HG03565 (cell line): Measurements from ENCODE around the gene KNOP1.
"Not testable (repeated sequence)": the region's sequence is repeated elsewhere in the genome, so short reads cannot be mapped to it uniquely, and the experiment has no call there.

Experiments
- ATAC-seq: cut with Tn5 transposase; IDR thresholded peaks from one replicate; pipeline ENCODE4 v1.9.1; 2021; ENCODE audit warnings: mild to moderate bottlenecking, moderate library complexity; ENCODE audit not compliant: unreplicated experiment

KNOP1 gene

GRCh38 chr16:19688396-19689024 is 29.5 kb downstream of the KNOP1 start:
- ATAC-seq, result no peak

- no peak for ATAC-seq
These were observed 30.7 kb downstream of the KNOP1 start for GRCh38 chr16:19687279-19687678.

GRCh38 chr16:19685176-19685575 is 32.9 kb downstream of the KNOP1 start:
- ATAC-seq, result no peak

- ATAC-seq, result no peak
These were observed 34.4 kb downstream of the KNOP1 start for GRCh38 chr16:19683453-19684236.

GRCh38 chr16:19681637-19682036 is 36.4 kb downstream of the KNOP1 start:
- ATAC-seq, result no peak

GRCh38 chr16:19680881-19681340 is 37.1 kb downstream of the KNOP1 start:
- ATAC-seq, result no peak

- ATAC-seq, result not testable (repeated sequence)
These were observed 38.7 kb downstream of the KNOP1 start for GRCh38 chr16:19679281-19679680.

- ATAC-seq, result no peak
These were observed 39.2 kb downstream of the KNOP1 start for GRCh38 chr16:19678804-19679203.

GRCh38 chr16:19677402-19677801 is 40.6 kb downstream of the KNOP1 start:
- no peak for ATAC-seq

- no peak for ATAC-seq
These were observed 43.5 kb downstream of the KNOP1 start for GRCh38 chr16:19674485-19674884.

GRCh38 chr16:19672378-19672777 is 45.6 kb downstream of the KNOP1 start:
- no peak for ATAC-seq

- ATAC-seq, result no peak
These were observed 51.5 kb downstream of the KNOP1 start for GRCh38 chr16:19666477-19666876.

GRCh38 chr16:19665313-19665712 is 52.7 kb downstream of the KNOP1 start:
- not testable (repeated sequence) for ATAC-seq

- no peak for ATAC-seq
These were observed 53.9 kb downstream of the KNOP1 start for GRCh38 chr16:19664166-19664565.

- no peak for ATAC-seq
These were observed 55.7 kb downstream of the KNOP1 start for GRCh38 chr16:19662351-19662750.

- no peak for ATAC-seq
These were observed 57.6 kb downstream of the KNOP1 start for GRCh38 chr16:19660432-19660831.

- ATAC-seq, result no peak
These were observed 58.5 kb downstream of the KNOP1 start for GRCh38 chr16:19659554-19659953.

GRCh38 chr16:19657831-19658230 is 60.2 kb downstream of the KNOP1 start:
- no peak for ATAC-seq

- ATAC-seq, result no peak
These were observed 62.7 kb downstream of the KNOP1 start for GRCh38 chr16:19655242-19655777.

- ATAC-seq, result no peak
These were observed 63.9 kb downstream of the KNOP1 start for GRCh38 chr16:19654147-19654546.
